GM18870 (cell line): ENCODE data around the gene RNF180.

ENCODE experiments used
- ATAC-seq: cut with Tn5 transposase; IDR thresholded peaks from one replicate; pipeline ENCODE4 v1.9.1; 2021; ENCODE audit warnings: moderate library complexity; ENCODE audit not compliant: unreplicated experiment

RNF180 gene

GRCh38 chr5:64165500-64166200 lies at the start of gene RNF180:
Gene RNF180 (plus strand): TSS chr5:64165843. CDS start chr5:64200808, 34,965 bp downstream.
- no peak for ATAC-seq

- no peak for ATAC-seq
Observed at GRCh38 chr5:64125521-64125920, 40.1 kb upstream of the RNF180 start.

GRCh38 chr5:64126202-64126741 lies 39.4 kb upstream of the RNF180 start:
- ATAC-seq: no peak

GRCh38 chr5:64140018-64140417 lies 25.6 kb upstream of the RNF180 start:
- ATAC-seq: no peak

- no peak for ATAC-seq
Observed at GRCh38 chr5:64144425-64145215, 21.0 kb upstream of the RNF180 start.

GRCh38 chr5:64145216-64145895 lies 20.3 kb upstream of the RNF180 start:
- ATAC-seq: no peak

- ATAC-seq: no peak
Observed at GRCh38 chr5:64147379-64147778, 18.3 kb upstream of the RNF180 start.

- peak; percentile 47 for ATAC-seq
Observed at GRCh38 chr5:64147849-64148441, 17.7 kb upstream of the RNF180 start.

- no peak for ATAC-seq
Observed at GRCh38 chr5:64149268-64149667, 16.4 kb upstream of the RNF180 start.

GRCh38 chr5:64149857-64150521 lies 15.7 kb upstream of the RNF180 start:
- ATAC-seq: no peak

GRCh38 chr5:64156261-64156660 lies 9.4 kb upstream of the RNF180 start:
- ATAC-seq: no peak

- ATAC-seq: no peak
Observed at GRCh38 chr5:64158827-64159226, 6.8 kb upstream of the RNF180 start.

- no peak for ATAC-seq
Observed at GRCh38 chr5:64160201-64160600, 5.4 kb upstream of the RNF180 start.

- ATAC-seq: peak; percentile 70
Observed at GRCh38 chr5:64161420-64161819, 4.2 kb upstream of the RNF180 start.

- no peak for ATAC-seq
Observed at GRCh38 chr5:64163135-64163534, 2.5 kb upstream of the RNF180 start.

GRCh38 chr5:64163746-64164145 lies 1.9 kb upstream of the RNF180 start:
- ATAC-seq: no peak

GRCh38 chr5:64164166-64164565 lies 1.5 kb upstream of the RNF180 start:
- ATAC-seq: no peak

GRCh38 chr5:64165160-64165499 lies 513 bp upstream of the RNF180 start:
- ATAC-seq: no peak

- ATAC-seq: no peak
Observed at GRCh38 chr5:64166201-64166959, 737 bp downstream of the RNF180 start.

- no peak for ATAC-seq
Observed at GRCh38 chr5:64176301-64176700, 10.7 kb downstream of the RNF180 start.
